HS-5 (cell line): ENCODE data around the gene CHIC2.
A peak's percentile ranks its signal among the peaks of the same experiment; 100 is the strongest.

Source experiments
- DNase-seq: peaks from one replicate; pipeline ENCODE4 v3.0.0-alpha.2; 2012; ENCODE audit warnings: low read depth

The CHIC2 gene

GRCh38 chr4:54093324-54094240 is 29.2 kb upstream of the CHIC2 start:
- no peak for DNase-seq

- no peak for DNase-seq
Observed at GRCh38 chr4:54092405-54093323, 28.3 kb upstream of the CHIC2 start.

DNA sequence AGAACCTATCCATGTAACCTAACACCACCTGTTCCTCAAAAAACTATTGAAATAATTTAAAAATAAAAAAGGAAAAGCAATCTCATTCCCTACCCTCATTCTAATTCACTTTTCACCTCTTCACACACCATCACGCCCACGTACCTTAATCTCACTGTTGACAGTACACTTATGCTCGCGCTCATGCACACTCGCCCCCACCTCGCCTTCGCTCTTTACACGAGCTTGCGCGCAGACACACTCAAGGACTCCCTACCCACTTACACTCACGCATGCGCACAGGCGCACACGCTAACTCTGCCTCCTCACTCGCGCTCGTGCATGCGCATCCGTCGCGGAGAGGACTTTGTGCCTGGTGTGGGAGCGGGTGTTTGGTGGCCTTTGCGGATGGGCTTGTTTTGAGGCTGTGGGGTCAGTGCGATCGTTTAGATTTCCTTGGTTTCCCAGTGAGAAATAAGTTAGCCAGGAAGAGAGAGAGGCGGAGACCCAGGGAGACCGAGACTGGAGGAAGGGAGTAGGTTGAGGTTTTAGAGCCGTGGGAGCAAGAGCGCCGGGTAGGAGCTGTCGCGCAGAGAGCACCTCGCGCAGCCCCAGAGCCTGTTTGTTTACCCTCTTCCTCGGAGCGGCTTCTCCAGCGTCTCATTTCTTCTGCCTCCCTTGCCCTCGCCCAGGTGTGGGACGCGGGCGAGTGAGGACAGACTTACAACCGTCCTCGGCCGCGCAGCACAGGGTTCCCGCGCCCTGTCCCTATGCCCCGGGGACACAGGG is 27.4 kb upstream of the CHIC2 start:
- DNase-seq, result no peak

DNA sequence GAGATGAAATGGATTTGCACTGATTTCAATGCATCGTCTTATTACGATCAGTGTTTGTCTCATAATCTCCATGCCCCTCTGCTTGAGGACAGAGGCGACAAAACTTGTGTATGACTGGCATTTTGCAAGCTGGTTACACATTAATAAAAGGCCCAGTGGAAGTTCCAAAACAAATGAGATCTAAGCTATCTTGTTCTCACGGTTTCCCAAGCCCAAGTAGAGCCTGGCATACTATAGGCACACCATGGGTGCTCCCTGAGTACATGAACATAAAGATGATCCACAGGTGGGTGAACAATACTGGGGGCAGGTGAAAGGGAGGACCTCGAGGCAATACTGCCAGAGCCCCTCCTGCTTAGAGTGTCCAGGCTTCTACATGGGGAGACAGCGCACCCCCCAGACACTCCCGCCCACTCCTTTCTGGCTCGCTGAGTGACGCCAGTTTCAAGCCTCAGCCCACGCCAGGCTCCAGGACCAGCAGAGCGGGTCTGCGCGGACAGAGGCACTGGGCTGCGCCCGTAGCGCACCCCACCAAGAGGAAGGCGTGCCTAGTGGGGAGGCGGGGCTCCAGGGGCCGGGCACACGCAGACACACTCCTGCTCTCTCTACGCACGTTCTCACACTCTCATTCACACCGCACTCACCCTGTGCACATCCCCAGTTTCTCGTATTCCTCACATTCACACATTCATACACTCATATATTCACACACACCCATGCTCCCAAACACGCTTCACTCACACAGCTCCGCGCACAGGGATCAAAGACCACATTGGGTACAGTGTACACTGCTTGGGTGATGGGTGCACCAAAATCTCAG is 26.6 kb upstream of the CHIC2 start:
- no peak for DNase-seq

- DNase-seq, result no peak
Observed at GRCh38 chr4:54090404-54090803, 26.0 kb upstream of the CHIC2 start.

GRCh38 chr4:54089875-54090274 is 25.5 kb upstream of the CHIC2 start:
- no peak for DNase-seq

GRCh38 chr4:54085284-54085683 is 20.9 kb upstream of the CHIC2 start:
- peak; percentile 78 for DNase-seq

GRCh38 chr4:54082168-54082567 is 17.8 kb upstream of the CHIC2 start:
- peak; percentile 98 for DNase-seq

GRCh38 chr4:54077812-54078211 is 13.4 kb upstream of the CHIC2 start:
- DNase-seq, result peak; percentile 52

DNA sequence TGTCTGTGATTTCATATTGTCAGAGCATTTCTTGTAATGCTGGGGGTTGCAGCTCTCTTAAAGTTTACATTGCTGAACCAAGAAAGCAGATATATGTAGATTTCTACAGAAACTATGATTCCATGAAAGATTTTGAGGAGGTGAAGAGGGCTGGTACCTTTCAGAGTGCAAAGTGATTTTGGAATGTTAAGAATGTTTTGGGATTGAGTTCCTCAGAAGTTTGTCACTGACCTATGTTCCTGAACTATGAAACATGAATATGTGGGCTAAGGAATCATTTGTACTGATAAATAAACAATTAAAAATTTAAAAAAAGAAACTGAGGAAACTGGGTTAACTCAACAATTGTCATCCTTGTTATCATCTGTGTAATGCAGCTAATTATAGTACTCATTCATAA is 12.3 kb upstream of the CHIC2 start:
- peak; percentile 40 for DNase-seq

- DNase-seq, result no peak
Observed at GRCh38 chr4:54074381-54074780, 10.0 kb upstream of the CHIC2 start.

DNA sequence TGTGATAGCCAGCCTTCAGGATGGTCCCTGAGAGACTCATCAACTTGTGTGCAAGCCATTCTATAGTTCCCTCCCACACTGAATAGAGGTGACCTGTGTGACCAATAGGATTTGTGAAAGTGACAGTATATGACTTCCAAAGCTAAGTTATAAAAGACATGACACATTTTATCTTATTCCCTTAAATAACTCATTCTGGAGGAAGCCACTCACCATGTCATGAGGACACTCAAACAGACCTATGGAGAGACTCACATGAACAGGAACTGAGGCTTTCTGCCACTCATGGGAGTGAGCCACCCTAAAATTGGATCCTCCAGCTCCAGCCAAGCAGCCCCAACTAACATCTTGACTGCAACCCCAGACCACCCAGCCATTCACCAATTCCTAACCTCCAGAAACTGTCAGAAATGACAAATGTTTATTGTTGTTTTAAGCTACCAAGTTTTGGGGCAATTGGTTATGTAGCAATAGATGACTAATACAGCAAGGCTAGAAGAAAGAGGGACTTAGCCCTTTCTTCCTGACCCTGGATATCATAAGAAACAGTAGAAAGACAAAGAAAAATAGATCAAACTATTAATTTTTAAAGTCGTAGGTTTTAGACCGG is 9.0 kb upstream of the CHIC2 start:
- no peak for DNase-seq

- no peak for DNase-seq
Observed at GRCh38 chr4:54067166-54067565, 2.8 kb upstream of the CHIC2 start.

DNA sequence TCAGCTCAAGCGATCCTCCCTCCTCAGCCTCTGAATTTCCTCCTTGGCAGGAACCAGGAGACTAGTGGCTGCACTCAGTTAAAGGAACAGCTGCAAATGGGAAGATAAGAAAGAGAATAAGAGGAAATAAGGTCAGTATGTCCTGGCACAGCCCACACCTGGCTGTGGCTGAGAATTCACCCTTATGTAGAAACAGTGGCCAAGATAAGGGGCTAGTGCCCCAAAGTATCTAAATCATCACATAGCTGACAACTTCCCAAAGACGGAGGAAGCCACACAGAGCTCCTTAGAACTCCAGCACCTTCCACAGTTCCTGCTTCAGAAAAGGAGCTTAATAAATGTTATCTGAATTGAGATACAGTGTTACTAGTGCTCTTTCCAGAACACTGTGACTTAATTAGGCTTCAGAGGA is 2.3 kb upstream of the CHIC2 start:
- no peak for DNase-seq

- no peak for DNase-seq
Observed at GRCh38 chr4:54066088-54066415, 1.6 kb upstream of the CHIC2 start.

GRCh38 chr4:54065282-54066087 is 1.1 kb upstream of the CHIC2 start:
- DNase-seq, result no peak

GRCh38 chr4:54063737-54064316 is 578 bp downstream of the CHIC2 start:
- DNase-seq, result no peak

DNA sequence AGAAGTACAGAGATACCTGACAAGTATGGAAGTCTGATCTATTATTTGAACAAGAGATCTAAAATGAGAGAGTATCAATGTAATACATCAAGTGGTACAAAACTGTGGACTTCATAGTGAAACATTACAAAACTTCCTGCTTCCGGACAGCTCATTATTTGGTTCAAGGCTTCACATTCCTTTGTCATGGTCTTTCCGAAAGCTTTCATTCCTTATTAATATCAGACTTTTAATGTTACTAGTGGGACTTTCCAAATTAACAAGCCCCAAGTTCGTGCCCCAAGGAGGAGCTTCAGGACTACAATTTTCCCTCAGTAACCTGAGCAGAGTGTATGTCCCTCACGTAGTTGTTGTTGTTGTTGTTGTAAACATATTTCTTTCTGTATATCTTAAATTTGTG is 1.2 kb downstream of the CHIC2 start:
- no peak for DNase-seq

GRCh38 chr4:54062392-54062791 is 2.0 kb downstream of the CHIC2 start:
- no peak for DNase-seq

DNA sequence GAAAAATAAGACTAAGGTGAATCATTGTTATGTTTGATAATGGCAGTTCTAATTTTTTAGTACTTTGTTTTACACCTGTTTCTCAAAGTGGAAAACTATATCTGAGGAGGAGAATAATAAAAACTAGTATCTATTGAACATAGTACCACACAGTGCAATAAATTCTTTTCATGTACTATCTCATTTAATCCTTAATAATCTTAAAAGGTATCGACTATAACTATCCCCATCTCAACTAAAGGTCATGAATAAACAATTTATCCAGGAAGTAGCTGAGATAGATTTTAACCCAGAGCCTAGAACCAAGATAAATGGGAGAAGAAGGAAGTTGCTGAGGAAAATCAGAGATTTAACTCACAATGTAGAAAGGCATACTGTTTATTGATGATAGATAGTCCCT is 2.5 kb downstream of the CHIC2 start:
- no peak for DNase-seq
